ENCODE measurements around the gene MECR. TPM values are rescaled to one million over a fixed set of nuclear protein-coding genes. Genes with fewer than 3 reads are reported as not detected.

Gene MECR
- total RNA-seq, 1 donor from 2014 or later, result 15.2 TPM

DNA sequence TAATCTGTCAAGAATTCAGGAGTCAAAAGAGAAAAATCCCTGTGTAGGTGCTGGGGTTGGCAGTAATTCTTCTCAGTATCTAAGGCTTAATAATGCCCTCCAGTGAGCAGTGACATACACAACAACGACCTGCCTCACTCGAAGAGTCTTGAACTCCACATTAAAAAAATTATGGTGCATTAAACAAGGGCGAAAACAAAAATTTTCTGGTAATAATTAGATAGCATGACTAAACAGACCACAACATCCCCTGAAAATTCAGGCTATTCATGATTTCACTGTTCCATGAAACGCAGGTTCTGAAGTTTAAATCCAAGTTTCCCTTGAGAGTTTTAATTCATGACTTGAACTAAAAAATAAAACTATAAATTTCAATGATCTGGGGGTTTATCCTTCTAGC lies 54.2 kb downstream of the MECR start:
- H3K36me3 Mint-ChIP-seq (ENCODE audit: low read depth), result peaks cover 7% of the 10 kb centered on the region
- peak overlapping the region; percentile 80 for H3K27ac Mint-ChIP-seq (ENCODE audit: unreplicated experiment)
- H3K4me3 Mint-ChIP-seq (ENCODE audit: unreplicated experiment), result no peak overlapping the region
- H3K4me1 Mint-ChIP-seq (ENCODE audit: low read depth), result peaks cover 48% of the 10 kb centered on the region
- DNase-seq (ENCODE audit: low spot score), result no peak
- no peaks in the 10 kb centered on the region for H3K27me3 Mint-ChIP-seq (ENCODE audit: low read depth)
- TF ChIP-seq, protein P1, sequence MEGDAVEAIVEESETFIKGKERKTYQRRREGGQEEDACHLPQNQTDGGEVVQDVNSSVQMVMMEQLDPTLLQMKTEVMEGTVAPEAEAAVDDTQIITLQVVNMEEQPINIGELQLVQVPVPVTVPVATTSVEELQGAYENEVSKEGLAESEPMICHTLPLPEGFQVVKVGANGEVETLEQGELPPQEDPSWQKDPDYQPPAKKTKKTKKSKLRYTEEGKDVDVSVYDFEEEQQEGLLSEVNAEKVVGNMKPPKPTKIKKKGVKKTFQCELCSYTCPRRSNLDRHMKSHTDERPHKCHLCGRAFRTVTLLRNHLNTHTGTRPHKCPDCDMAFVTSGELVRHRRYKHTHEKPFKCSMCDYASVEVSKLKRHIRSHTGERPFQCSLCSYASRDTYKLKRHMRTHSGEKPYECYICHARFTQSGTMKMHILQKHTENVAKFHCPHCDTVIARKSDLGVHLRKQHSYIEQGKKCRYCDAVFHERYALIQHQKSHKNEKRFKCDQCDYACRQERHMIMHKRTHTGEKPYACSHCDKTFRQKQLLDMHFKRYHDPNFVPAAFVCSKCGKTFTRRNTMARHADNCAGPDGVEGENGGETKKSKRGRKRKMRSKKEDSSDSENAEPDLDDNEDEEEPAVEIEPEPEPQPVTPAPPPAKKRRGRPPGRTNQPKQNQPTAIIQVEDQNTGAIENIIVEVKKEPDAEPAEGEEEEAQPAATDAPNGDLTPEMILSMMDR (IDR thresholded peaks at IDR 0.05), result no peak
- H3K9me3 Mint-ChIP-seq (ENCODE audit: low read depth), result no peaks in the 10 kb centered on the region

DNA sequence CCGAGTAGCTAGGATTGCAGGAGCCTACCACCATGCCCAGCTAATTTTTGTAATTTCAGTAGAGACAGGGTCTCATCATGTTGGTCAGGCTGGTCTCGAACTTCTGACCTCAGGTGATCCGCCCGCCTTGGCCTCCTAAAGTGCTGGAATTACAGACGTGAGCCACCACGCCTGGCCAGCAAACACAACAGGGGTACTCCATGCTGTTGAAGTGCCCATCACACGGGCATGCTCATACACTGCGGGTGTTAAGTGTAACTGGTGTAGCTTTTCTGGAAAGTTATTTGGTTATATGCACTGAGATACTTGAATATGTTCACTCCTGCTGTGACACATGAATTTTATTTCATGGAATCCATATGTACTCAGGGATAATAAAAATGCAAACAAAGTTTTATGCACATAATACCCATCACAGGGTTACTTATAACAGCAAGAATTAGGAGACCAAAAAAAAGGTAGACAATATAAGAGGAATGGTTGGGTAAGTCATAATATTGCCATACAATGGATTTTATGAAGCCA lies 58.3 kb downstream of the MECR start:
- no peaks in the 10 kb centered on the region for H3K9me3 Mint-ChIP-seq (ENCODE audit: low read depth)

DNA sequence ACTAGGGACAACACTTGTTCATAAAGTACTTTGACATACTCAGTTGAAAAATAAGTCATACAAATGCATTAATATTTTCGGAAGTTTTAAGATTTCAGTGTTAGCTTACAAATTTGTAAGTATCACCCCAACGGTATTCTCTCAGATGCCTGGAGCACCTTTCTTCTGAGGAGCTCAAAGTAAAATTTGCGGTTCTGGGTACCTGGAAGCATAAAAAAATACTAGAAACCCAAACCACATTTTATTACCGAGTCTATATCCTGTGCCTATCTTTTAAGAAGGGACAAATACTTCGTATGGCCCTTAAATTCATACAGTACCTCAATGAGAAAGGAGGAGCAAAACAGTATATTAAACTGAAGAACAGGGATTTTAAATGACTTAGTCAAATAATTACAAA lies 59.2 kb downstream of the MECR start:
- Mint-ChIP-seq H3K4me1 (ENCODE audit: low read depth) (peaks cover 43% of the 10 kb centered on the region), H3K27me3 (ENCODE audit: low read depth) (no peaks in the 10 kb centered on the region), H3K27ac (ENCODE audit: unreplicated experiment) (peak overlapping the region; percentile 43), H3K9me3 (ENCODE audit: low read depth) (no peaks in the 10 kb centered on the region), H3K4me3 (ENCODE audit: unreplicated experiment) (no peak overlapping the region), H3K36me3 (ENCODE audit: low read depth) (peaks cover 7% of the 10 kb centered on the region)
- TF ChIP-seq, protein P1 (IDR thresholded peaks at IDR 0.05), result no peak
- no peak for DNase-seq (ENCODE audit: low spot score)

More for the DNA sequence above, 58.3 kb downstream of the MECR start:
- Mint-ChIP-seq H3K4me1 (ENCODE audit: low read depth) (peaks cover 50% of the 10 kb centered on the region), H3K27me3 (ENCODE audit: low read depth) (no peaks in the 10 kb centered on the region), H3K4me3 (ENCODE audit: unreplicated experiment) (no peak overlapping the region), H3K27ac (ENCODE audit: unreplicated experiment) (no peak overlapping the region), H3K36me3 (ENCODE audit: low read depth) (peaks cover 4% of the 10 kb centered on the region)
- DNase-seq (ENCODE audit: low spot score), result peak; percentile 22
- TF ChIP-seq, protein P1 (IDR thresholded peaks at IDR 0.05), result no peak

DNA sequence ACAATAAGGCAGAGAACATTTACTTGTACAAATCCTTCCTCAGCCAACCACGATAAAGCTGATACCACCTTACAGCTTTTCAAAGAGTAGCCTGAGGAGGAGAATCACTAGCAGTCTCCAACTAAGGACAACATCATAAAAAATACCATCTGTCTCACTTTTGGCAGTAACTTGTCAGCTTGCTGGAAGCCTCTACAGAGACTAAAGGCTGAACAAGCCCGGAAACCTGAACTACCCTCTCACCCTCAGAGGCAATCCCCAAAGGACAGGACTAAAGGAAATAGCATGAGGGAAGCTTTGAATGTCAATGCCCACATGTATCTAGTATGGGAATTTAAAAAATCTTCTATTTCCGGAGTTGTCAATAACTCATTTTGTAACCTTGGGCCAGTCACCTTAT lies 59.6 kb downstream of the MECR start:
- no peaks in the 10 kb centered on the region for H3K27me3 Mint-ChIP-seq (ENCODE audit: low read depth)
- TF ChIP-seq, protein P1 (IDR thresholded peaks at IDR 0.05), result no peak
- H3K36me3 Mint-ChIP-seq (ENCODE audit: low read depth), result peaks cover 8% of the 10 kb centered on the region
- peaks cover 41% of the 10 kb centered on the region for H3K4me1 Mint-ChIP-seq (ENCODE audit: low read depth)
- no peak for DNase-seq (ENCODE audit: low spot score)
- no peaks in the 10 kb centered on the region for H3K9me3 Mint-ChIP-seq (ENCODE audit: low read depth)
- H3K4me3 Mint-ChIP-seq (ENCODE audit: unreplicated experiment), result no peak overlapping the region
- peak overlapping the region; percentile 43 for H3K27ac Mint-ChIP-seq (ENCODE audit: unreplicated experiment)

DNA sequence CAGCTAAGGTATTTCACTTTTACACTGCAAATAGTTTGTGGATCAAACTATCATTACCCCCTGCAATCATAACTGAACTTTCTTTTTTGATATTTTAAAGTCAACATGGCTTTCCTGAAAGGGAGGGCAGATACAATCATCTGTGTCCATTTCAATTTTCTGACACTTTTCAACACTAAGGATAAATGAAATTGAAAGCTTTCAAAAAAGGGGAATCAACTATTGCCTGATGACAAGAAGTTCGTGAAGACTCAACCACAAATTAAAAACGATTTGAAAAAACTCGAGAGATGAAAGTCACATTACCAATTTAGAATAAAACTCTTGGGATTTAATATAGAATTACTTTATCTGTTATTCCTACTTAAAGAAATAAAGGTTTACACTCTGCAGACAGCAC lies 60.8 kb downstream of the MECR start:
- TF ChIP-seq, protein P1 (IDR thresholded peaks at IDR 0.05), result no peak
- peak overlapping the region; percentile 29 for H3K27ac Mint-ChIP-seq (ENCODE audit: unreplicated experiment)
- no peaks in the 10 kb centered on the region for H3K27me3 Mint-ChIP-seq (ENCODE audit: low read depth)
- no peak overlapping the region for H3K4me3 Mint-ChIP-seq (ENCODE audit: unreplicated experiment)
- H3K36me3 Mint-ChIP-seq (ENCODE audit: low read depth), result peaks cover 10% of the 10 kb centered on the region
- H3K4me1 Mint-ChIP-seq (ENCODE audit: low read depth), result peaks cover 44% of the 10 kb centered on the region
- H3K9me3 Mint-ChIP-seq (ENCODE audit: low read depth), result no peaks in the 10 kb centered on the region
- DNase-seq (ENCODE audit: low spot score), result no peak

All from chondrocyte (in vitro differentiated cells).